ENCODE results near the gene IRF2. TPM values are rescaled to one million over a fixed set of nuclear protein-coding genes. Genes with fewer than 3 reads are reported as not detected.

IRF2 gene
- total and polyA plus RNA-seq, 2 experiments from 2014 or later: 4.0 to 12.0 TPM

GRCh38 chr4:184434021-184434420 lies 40.3 kb downstream of the IRF2 start:
- H3K4me1 ChIP-seq (ENCODE audit: low read depth): no peaks in the 10 kb centered on the region
- no peak overlapping the region for H3K27ac ChIP-seq
- TF ChIP-seq, protein P1, sequence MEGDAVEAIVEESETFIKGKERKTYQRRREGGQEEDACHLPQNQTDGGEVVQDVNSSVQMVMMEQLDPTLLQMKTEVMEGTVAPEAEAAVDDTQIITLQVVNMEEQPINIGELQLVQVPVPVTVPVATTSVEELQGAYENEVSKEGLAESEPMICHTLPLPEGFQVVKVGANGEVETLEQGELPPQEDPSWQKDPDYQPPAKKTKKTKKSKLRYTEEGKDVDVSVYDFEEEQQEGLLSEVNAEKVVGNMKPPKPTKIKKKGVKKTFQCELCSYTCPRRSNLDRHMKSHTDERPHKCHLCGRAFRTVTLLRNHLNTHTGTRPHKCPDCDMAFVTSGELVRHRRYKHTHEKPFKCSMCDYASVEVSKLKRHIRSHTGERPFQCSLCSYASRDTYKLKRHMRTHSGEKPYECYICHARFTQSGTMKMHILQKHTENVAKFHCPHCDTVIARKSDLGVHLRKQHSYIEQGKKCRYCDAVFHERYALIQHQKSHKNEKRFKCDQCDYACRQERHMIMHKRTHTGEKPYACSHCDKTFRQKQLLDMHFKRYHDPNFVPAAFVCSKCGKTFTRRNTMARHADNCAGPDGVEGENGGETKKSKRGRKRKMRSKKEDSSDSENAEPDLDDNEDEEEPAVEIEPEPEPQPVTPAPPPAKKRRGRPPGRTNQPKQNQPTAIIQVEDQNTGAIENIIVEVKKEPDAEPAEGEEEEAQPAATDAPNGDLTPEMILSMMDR (IDR thresholded peaks at IDR 0.05; ENCODE audit: low read depth, low read length): no peak
- H3K9me3 ChIP-seq (ENCODE audit: low read depth): no peaks in the 10 kb centered on the region
- H3K27me3 ChIP-seq: no peaks in the 10 kb centered on the region
- H3K4me3 ChIP-seq: no peak overlapping the region
- no peaks in the 10 kb centered on the region for H3K36me3 ChIP-seq
- no peak for DNase-seq (ENCODE audit: low read depth in 1 of 2, low spot score in 1 of 2)

- H3K27ac ChIP-seq: no peak overlapping the region
- H3K4me1 ChIP-seq (ENCODE audit: low read depth): no peaks in the 10 kb centered on the region
- no peaks in the 10 kb centered on the region for H3K9me3 ChIP-seq (ENCODE audit: low read depth)
- no peak overlapping the region for H3K4me3 ChIP-seq
- TF ChIP-seq, protein P1 (IDR thresholded peaks at IDR 0.05; ENCODE audit: low read depth, low read length): no peak
- H3K36me3 ChIP-seq: no peaks in the 10 kb centered on the region
- no peaks in the 10 kb centered on the region for H3K27me3 ChIP-seq
- peak in 1 of 2 donors; percentile 47 for DNase-seq (ENCODE audit: low read depth in 1 of 2, low spot score in 1 of 2)
These were observed 41.0 kb downstream of the IRF2 start for GRCh38 chr4:184433258-184433892.

DNA sequence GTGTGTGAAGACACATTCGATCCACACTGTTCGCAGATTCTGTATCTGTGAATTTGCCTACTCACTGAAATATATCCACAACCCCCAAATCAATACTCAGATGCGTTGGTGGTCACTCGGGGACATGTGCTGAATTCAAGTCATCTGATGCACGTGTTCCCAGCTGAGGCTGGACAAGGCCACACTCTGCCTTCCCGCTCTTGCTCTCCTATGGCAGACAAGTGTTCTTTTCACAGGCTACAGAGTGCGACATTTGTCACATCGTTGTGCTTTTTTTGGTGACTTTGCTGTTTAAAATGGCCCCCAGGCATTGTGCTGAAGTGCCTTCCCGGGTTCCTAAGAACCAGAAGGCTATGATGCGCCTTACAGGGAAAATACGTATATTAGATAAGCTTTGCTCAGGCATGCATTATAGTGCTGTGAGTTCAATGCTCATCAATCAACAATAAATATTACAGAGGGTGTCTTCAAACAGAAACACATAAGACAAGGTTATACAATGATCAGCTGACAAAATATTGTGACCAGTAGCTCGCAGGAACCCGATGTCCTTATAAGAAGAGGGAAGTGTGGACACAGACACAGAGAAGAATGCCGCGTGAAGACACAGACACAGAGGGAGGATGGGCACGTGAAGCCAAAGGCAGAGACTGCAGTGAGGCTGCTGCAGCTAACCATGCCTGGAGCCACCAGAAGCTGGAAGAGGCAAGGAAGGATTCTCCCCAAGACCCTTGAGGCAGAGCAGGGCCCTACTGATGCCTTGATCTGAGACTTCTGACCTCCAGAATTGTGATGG lies 42.0 kb downstream of the IRF2 start:
- no peak overlapping the region for H3K4me3 ChIP-seq
- DNase-seq (ENCODE audit: low read depth in 1 of 2, low spot score in 1 of 2): no peak
- TF ChIP-seq, protein P1 (IDR thresholded peaks at IDR 0.05; ENCODE audit: low read depth, low read length): no peak
- no peak overlapping the region for H3K27ac ChIP-seq
- no peaks in the 10 kb centered on the region for H3K27me3 ChIP-seq
- no peaks in the 10 kb centered on the region for H3K4me1 ChIP-seq (ENCODE audit: low read depth)
- H3K36me3 ChIP-seq: no peaks in the 10 kb centered on the region
- no peaks in the 10 kb centered on the region for H3K9me3 ChIP-seq (ENCODE audit: low read depth)

GRCh38 chr4:184430163-184430562 lies 44.2 kb downstream of the IRF2 start:
- Histone ChIP-seq H3K4me1 (ENCODE audit: low read depth) (no peaks in the 10 kb centered on the region), H3K27ac (no peak overlapping the region), H3K36me3 (no peaks in the 10 kb centered on the region), H3K9me3 (ENCODE audit: low read depth) (no peaks in the 10 kb centered on the region), H3K4me3 (no peak overlapping the region), H3K27me3 (no peaks in the 10 kb centered on the region)
- no peak for DNase-seq (ENCODE audit: low read depth in 1 of 2, low spot score in 1 of 2)
- TF ChIP-seq, protein P1 (IDR thresholded peaks at IDR 0.05; ENCODE audit: low read depth, low read length): no peak

- no peak overlapping the region for H3K4me3 ChIP-seq
- H3K27me3 ChIP-seq: no peaks in the 10 kb centered on the region
- H3K4me1 ChIP-seq (ENCODE audit: low read depth): no peaks in the 10 kb centered on the region
- TF ChIP-seq, protein P1 (IDR thresholded peaks at IDR 0.05; ENCODE audit: low read depth, low read length): no peak
- H3K36me3 ChIP-seq: no peaks in the 10 kb centered on the region
- H3K27ac ChIP-seq: no peak overlapping the region
- H3K9me3 ChIP-seq (ENCODE audit: low read depth): no peaks in the 10 kb centered on the region
- DNase-seq (ENCODE audit: low read depth in 1 of 2, low spot score in 1 of 2): no peak
These were observed 45.6 kb downstream of the IRF2 start for GRCh38 chr4:184428787-184429186.
